Keratinocyte (primary cell): ENCODE data around the gene MGAT5. TPM values are rescaled to one million over a fixed set of nuclear protein-coding genes. Genes with fewer than 3 reads are reported as not detected.

ENCODE experiments used
- DNase-seq: peaks from one replicate; pipeline ENCODE4 v3.0.0-alpha.2; 2011; ENCODE audit warnings: low read depth, missing footprints, low spot score
- FAIRE-seq: peaks from 2 replicates; lab custom pipeline; 2011; peaks lifted over from hg19 to GRCh38; lab: Jason Lieb, UNC
- H2AFZ ChIP-seq: 2 replicates; pipeline ENCODE4 v1.6.0; 2012; ENCODE audit warnings: low read length, control low read depth, inconsistent platforms; ENCODE audit not compliant: control insufficient read depth
- H3K27ac ChIP-seq: 2 replicates; pipeline ENCODE4 v1.5.1; 2011; ENCODE audit warnings: low read length; ENCODE audit not compliant: control insufficient read depth, insufficient read depth
- H3K27me3 ChIP-seq: 3 replicates; pipeline ENCODE4 v1.6.0; 2011; ENCODE audit warnings: low read length; ENCODE audit not compliant: control insufficient read depth, insufficient read depth; ENCODE audit errors: extremely low read depth
- H3K36me3 ChIP-seq, 2 experiments: 2 replicates in 1 of 2; 3 replicates in 1 of 2; pipeline ENCODE4 v1.5.1; 2011; ENCODE audit warnings: low read length in 2 of 2, mild to moderate bottlenecking in 1 of 2; ENCODE audit not compliant: control insufficient read depth in 2 of 2, insufficient read depth in 2 of 2; ENCODE audit errors: extremely low read depth in 1 of 2
- H3K4me1 ChIP-seq: 3 replicates; pipeline ENCODE4 v1.5.1; 2011; ENCODE audit warnings: low read length; ENCODE audit not compliant: control insufficient read depth, insufficient read depth; ENCODE audit errors: extremely low read depth
- H3K4me2 ChIP-seq: 3 replicates; pipeline ENCODE4 v1.6.0; 2011; ENCODE audit warnings: low read depth, low read length; ENCODE audit not compliant: control insufficient read depth, insufficient read depth; ENCODE audit errors: extremely low read depth
- H3K4me3 ChIP-seq, 3 experiments: fragments of 200-600 bp in 1 of 3; sonication (generic) in 1 of 3; 2 replicates in 2 of 3; 3 replicates in 1 of 3; pipeline ENCODE4 v1.5.1; 2011 to 2016; ENCODE audit warnings: low read length in 3 of 3, mild to moderate bottlenecking in 3 of 3, control low read depth in 2 of 3, inconsistent platforms in 1 of 3, low read depth in 1 of 3, mixed read lengths in 1 of 3, mixed run types in 1 of 3, moderate library complexity in 1 of 3; ENCODE audit not compliant: control insufficient read depth in 2 of 3, insufficient read depth in 2 of 3; ENCODE audit errors: extremely low read depth in 1 of 3
- H3K79me2 ChIP-seq: 2 replicates; pipeline ENCODE4 v1.6.0; 2012; ENCODE audit warnings: low read length; ENCODE audit not compliant: control insufficient read depth, insufficient read depth
- H3K9ac ChIP-seq: 3 replicates; pipeline ENCODE4 v1.6.0; 2011; ENCODE audit warnings: low read length; ENCODE audit not compliant: control insufficient read depth, insufficient read depth; ENCODE audit errors: extremely low read depth
- H3K9me1 ChIP-seq: 3 replicates; pipeline ENCODE4 v1.6.0; 2011; ENCODE audit warnings: low read length; ENCODE audit not compliant: control insufficient read depth, insufficient read depth; ENCODE audit errors: extremely low read depth
- H3K9me3 ChIP-seq: 2 replicates; pipeline ENCODE4 v1.5.1; 2012; ENCODE audit warnings: low read depth, low read length; ENCODE audit not compliant: control insufficient read depth
- H4K20me1 ChIP-seq: 3 replicates; pipeline ENCODE4 v1.6.0; 2011; ENCODE audit warnings: low read length; ENCODE audit not compliant: control insufficient read depth, insufficient read depth; ENCODE audit errors: extremely low read depth
- EZH2 ChIP-seq: IDR thresholded peaks from one replicate; pipeline ENCODE4 v1.6.1; 2012; ENCODE audit warnings: inconsistent platforms, mild to moderate bottlenecking, low read length, moderate library complexity
- dilution Hi-C: fragments of 300-500 bp; cut with MboI; formaldehyde crosslinking; loops from one replicate; pipeline ENCODE4 v1.7.0; 2020; ENCODE audit warnings: low sequenced_read_pairs; ENCODE audit not compliant: extremely low pct_ligation_motif_present
- polyA plus RNA-seq, 5 experiments: library from polyadenylated mRNA; depleted of rRNA in 3 of 5; stranded (reverse) in 3 of 5; stranded (forward) in 1 of 5; unstranded in 1 of 5; fragments of >200 nt; gene quantifications; 1 replicate in 1 of 5; 2 replicates in 3 of 5; 3 replicates in 1 of 5; pipeline versions ENCODE4 v1.2.1 to v1.2.3, GENCODE V29; 2011 to 2012; ENCODE audit warnings: missing spikeins in 2 of 5, low read depth in 1 of 5, low replicate concordance in 1 of 5
- TF ChIP-seq, protein P1 (sequence below), 3 experiments: IDR thresholded peaks in 1 of 3; conservative IDR thresholded peaks in 1 of 3; optimal IDR thresholded peaks in 1 of 3; 2 replicates in 2 of 3; 3 replicates in 1 of 3; pipeline versions ENCODE3 to v1.5.1; 2011; ENCODE audit warnings: low read length in 3 of 3, mild to moderate bottlenecking in 3 of 3, moderate library complexity in 2 of 3, control low read depth in 1 of 3, inconsistent platforms in 1 of 3; ENCODE audit not compliant: insufficient read depth in 2 of 3; ENCODE audit errors: extremely low read depth in 1 of 3

Gene MGAT5
- polyA plus RNA-seq, 1 donor (not counting 4 experiments of a cell fraction or from before 2014, with no cell fraction given): 23.0 TPM

- Histone ChIP-seq H3K4me1 (no peaks in the 10 kb centered on the region), H3K9ac (no peak overlapping the region), H2AFZ (no peak overlapping the region), H3K27ac (no peak overlapping the region), H3K4me3 (no peak overlapping the region), H3K36me3 (no peaks in the 10 kb centered on the region), H3K79me2 (no peaks in the 10 kb centered on the region), H4K20me1 (no peaks in the 10 kb centered on the region), H3K9me3 (no peaks in the 10 kb centered on the region), H3K4me2 (no peak overlapping the region), H3K27me3 (no peaks in the 10 kb centered on the region), H3K9me1 (no peaks in the 10 kb centered on the region)
- FAIRE-seq (no peak), DNase-seq (no peak)
- dilution Hi-C loops: no loop called here
- TF ChIP-seq EZH2: no peak
- TF ChIP-seq, protein P1, sequence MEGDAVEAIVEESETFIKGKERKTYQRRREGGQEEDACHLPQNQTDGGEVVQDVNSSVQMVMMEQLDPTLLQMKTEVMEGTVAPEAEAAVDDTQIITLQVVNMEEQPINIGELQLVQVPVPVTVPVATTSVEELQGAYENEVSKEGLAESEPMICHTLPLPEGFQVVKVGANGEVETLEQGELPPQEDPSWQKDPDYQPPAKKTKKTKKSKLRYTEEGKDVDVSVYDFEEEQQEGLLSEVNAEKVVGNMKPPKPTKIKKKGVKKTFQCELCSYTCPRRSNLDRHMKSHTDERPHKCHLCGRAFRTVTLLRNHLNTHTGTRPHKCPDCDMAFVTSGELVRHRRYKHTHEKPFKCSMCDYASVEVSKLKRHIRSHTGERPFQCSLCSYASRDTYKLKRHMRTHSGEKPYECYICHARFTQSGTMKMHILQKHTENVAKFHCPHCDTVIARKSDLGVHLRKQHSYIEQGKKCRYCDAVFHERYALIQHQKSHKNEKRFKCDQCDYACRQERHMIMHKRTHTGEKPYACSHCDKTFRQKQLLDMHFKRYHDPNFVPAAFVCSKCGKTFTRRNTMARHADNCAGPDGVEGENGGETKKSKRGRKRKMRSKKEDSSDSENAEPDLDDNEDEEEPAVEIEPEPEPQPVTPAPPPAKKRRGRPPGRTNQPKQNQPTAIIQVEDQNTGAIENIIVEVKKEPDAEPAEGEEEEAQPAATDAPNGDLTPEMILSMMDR (optimal IDR thresholded peaks at IDR 0.05 in 1 of 3, IDR thresholded peaks at IDR 0.05 in 1 of 3, conservative IDR thresholded peaks at IDR 0.05 in 1 of 3; ENCODE audit: extremely low read depth in 1 of 3, insufficient read depth in 2 of 3, low read length in 3 of 3): no peak
Observed at GRCh38 chr2:134336921-134337320, 83.0 kb downstream of the MGAT5 start.

- FAIRE-seq (no peak), DNase-seq (no peak)
- no peaks in the 10 kb centered on the region for H3K79me2 ChIP-seq
- H3K27me3 ChIP-seq: no peaks in the 10 kb centered on the region
- H3K9me3 ChIP-seq: no peaks in the 10 kb centered on the region
- no peaks in the 10 kb centered on the region for H3K9me1 ChIP-seq
- no peak for TF ChIP-seq EZH2
- TF ChIP-seq, protein P1 (optimal IDR thresholded peaks at IDR 0.05 in 1 of 3, IDR thresholded peaks at IDR 0.05 in 1 of 3, conservative IDR thresholded peaks at IDR 0.05 in 1 of 3; ENCODE audit: extremely low read depth in 1 of 3, insufficient read depth in 2 of 3, low read length in 3 of 3): no peak
- peaks cover 0 to 2% of the 10 kb centered on the region in 2 experiments for H3K36me3 ChIP-seq
- H3K4me1 ChIP-seq: no peaks in the 10 kb centered on the region
- no peak overlapping the region for H3K9ac ChIP-seq
- H3K4me2 ChIP-seq: no peak overlapping the region
- H3K27ac ChIP-seq: no peak overlapping the region
- dilution Hi-C loops: no loop called here
- no peaks in the 10 kb centered on the region for H4K20me1 ChIP-seq
- H2AFZ ChIP-seq: no peak overlapping the region
- no peak overlapping the region for H3K4me3 ChIP-seq
Observed at GRCh38 chr2:134337631-134338030, 83.8 kb downstream of the MGAT5 start.
